Measurements from ENCODE around the gene PRDM2. TPM values are rescaled to one million over a fixed set of nuclear protein-coding genes. Genes with fewer than 3 reads are reported as not detected.
A peak's percentile ranks its signal among the peaks of the same experiment; 100 is the strongest.

Gene PRDM2
- total and polyA plus RNA-seq, 2 of the 13 experiments (the other 11 are each of a cell fraction or from before 2014, with no cell fraction given) = 4.0 to 6.5 TPM

- Histone ChIP-seq H3K9ac (ENCODE audit: insufficient read depth, low read depth, low read length) (no peak overlapping the region), H3K27ac (ENCODE audit: extremely low read length, insufficient read depth, low read length) (no peak overlapping the region), H3K36me3 (replicated peaks in 1 of 2; ENCODE audit: control insufficient read depth in 1 of 2, insufficient read depth in 2 of 2, low read length in 2 of 2) (no peaks in the 10 kb centered on the region), H3K4me3 (replicated peaks in 1 of 3; ENCODE audit: insufficient read depth in 1 of 3, low read depth in 2 of 3, low read length in 3 of 3) (no peak overlapping the region), H3K4me1 (ENCODE audit: insufficient read depth, low read length) (peaks cover 8% of the 10 kb centered on the region), H3K9me3 (ENCODE audit: low read length) (no peaks in the 10 kb centered on the region), H3K4me2 (ENCODE audit: low read depth, low read length) (no peak overlapping the region), H4K20me1 (ENCODE audit: insufficient read depth, low read length) (no peaks in the 10 kb centered on the region), H3K79me2 (ENCODE audit: insufficient read depth, low read length) (no peaks in the 10 kb centered on the region), H3K27me3 (ENCODE audit: control insufficient read depth in 1 of 2, insufficient read depth in 2 of 2, low read length in 2 of 2) (peaks cover 1 to 5% of the 10 kb centered on the region in 2 experiments; a peak in 2 of 5 replicates), H2AFZ (ENCODE audit: low read length) (no peak overlapping the region)
- WGBS (ENCODE audit: low lambda C conversion rate) = 97% methylated on average over 2 of the region's 2 CpGs
- in situ Hi-C loops (cut with HindIII; ENCODE audit: extremely low pct_ligation_motif_present, low pct_unique_long_range_greater_than_20kb) (loop anchor here (5.0 kb wide), 1 partner anchor 131 kb away; no protein-coding TSS in a partner anchor), intact Hi-C loops (cut with micrococcal nuclease; ENCODE audit: unreplicated experiment) (no loop called here)
- no peak for DNase-seq (ENCODE audit: low spot score)
- no peak for FAIRE-seq
- ATAC-seq = no peak
- CTCF ChIA-PET (ENCODE audit: low intra/inter-chr PET ratio, low total read pairs) = no interaction called here
- POLR2A ChIA-PET = no interaction called here
- TF ChIP-seq ZNF224 (CRISPR knock-in tag; IDR thresholded peaks at IDR 0.05) = no peak
- TF ChIP-seq ZNF616 (CRISPR knock-in tag; IDR thresholded peaks at IDR 0.05; ENCODE audit: low read depth) = no peak
- no peak for TF ChIP-seq GMEB2 (CRISPR knock-in tag; IDR thresholded peaks at IDR 0.05; ENCODE audit: low read depth)
- TF ChIP-seq DNMT1 (CRISPR knock-in tag; IDR thresholded peaks at IDR 0.05) = no peak
- TF ChIP-seq RELA (CRISPR knock-in tag; IDR thresholded peaks at IDR 0.05) = no peak
- peak; percentile 62; the same call in 1 of the 2 replicates for TF ChIP-seq ZNF7 (CRISPR knock-in tag; IDR thresholded peaks at IDR 0.05)
- no peak for TF ChIP-seq CHD2 (IDR thresholded peaks at IDR 0.05; ENCODE audit: low read depth, low read length)
- BruUV-seq (replicated peaks) = no TSS peak
Observed at GRCh38 chr1:13826009-13826408, 126.0 kb downstream of the PRDM2 start.

GRCh38 chr1:13826591-13826990 is 126.6 kb downstream of the PRDM2 start:
- DNase-seq (ENCODE audit: low spot score) = no peak
- no peaks in the 10 kb centered on the region for H3K79me2 ChIP-seq (ENCODE audit: insufficient read depth, low read length)
- no peak overlapping the region for H2AFZ ChIP-seq (ENCODE audit: low read length)
- H3K27ac ChIP-seq (ENCODE audit: extremely low read length, insufficient read depth, low read length) = no peak overlapping the region
- no peak overlapping the region for H3K9ac ChIP-seq (ENCODE audit: insufficient read depth, low read depth, low read length)
- intact Hi-C loops (cut with micrococcal nuclease; ENCODE audit: unreplicated experiment) (no loop called here), in situ Hi-C loops (cut with HindIII; ENCODE audit: extremely low pct_ligation_motif_present, low pct_unique_long_range_greater_than_20kb) (loop anchor here (5.0 kb wide), 1 partner anchor 131 kb away; no protein-coding TSS in a partner anchor)
- no peak overlapping the region for H3K4me2 ChIP-seq (ENCODE audit: low read depth, low read length)
- no peak; the same call in 2 of the 3 replicates for ATAC-seq
- peaks cover 1 to 5% of the 10 kb centered on the region in 2 experiments; a peak in 2 of 5 replicates for H3K27me3 ChIP-seq (ENCODE audit: control insufficient read depth in 1 of 2, insufficient read depth in 2 of 2, low read length in 2 of 2)
- no peaks in the 10 kb centered on the region for H3K9me3 ChIP-seq (ENCODE audit: low read length)
- H3K36me3 ChIP-seq (replicated peaks in 1 of 2; ENCODE audit: control insufficient read depth in 1 of 2, insufficient read depth in 2 of 2, low read length in 2 of 2) = no peaks in the 10 kb centered on the region
- 24% methylated on average over 5 of the region's 6 CpGs for WGBS (ENCODE audit: low lambda C conversion rate)
- CTCF ChIA-PET (ENCODE audit: low intra/inter-chr PET ratio, low total read pairs) = no interaction called here
- peaks cover 8% of the 10 kb centered on the region for H3K4me1 ChIP-seq (ENCODE audit: insufficient read depth, low read length)
- TF ChIP-seq ARNTL (CRISPR knock-in tag; IDR thresholded peaks at IDR 0.05) = no peak
- TF ChIP-seq HNF4A (CRISPR knock-in tag; IDR thresholded peaks at IDR 0.05) = 0 out of 2 replicates have a peak, but pooled peaks have one; percentile 8
- TF ChIP-seq FOXA3 (CRISPR knock-in tag; IDR thresholded peaks at IDR 0.05) = 0 out of 2 replicates have a peak, but pooled peaks have one; percentile 16
- POLR2A ChIA-PET = no interaction called here
- H4K20me1 ChIP-seq (ENCODE audit: insufficient read depth, low read length) = no peaks in the 10 kb centered on the region
- BruUV-seq (replicated peaks) = no TSS peak
- H3K4me3 ChIP-seq (replicated peaks in 1 of 3; ENCODE audit: insufficient read depth in 1 of 3, low read depth in 2 of 3, low read length in 3 of 3) = no peak overlapping the region
- FAIRE-seq = no peak

Measured in HepG2 (cell line).